Mesothelial cell of epicardium (in vitro differentiated cells): ENCODE data around the gene ALKBH3. TPM values are rescaled to one million over a fixed set of nuclear protein-coding genes. Genes with fewer than 3 reads are reported as not detected.

Experiments used
- DNase-seq, 2 experiments: peaks; one replicate each; pipeline ENCODE4 v3.0.0; 2021; ENCODE audit warnings: low spot score in 2 of 2; ENCODE audit not compliant: unreplicated experiment in 2 of 2
- H3K27ac Mint-ChIP-seq: 2 replicates; pipeline ENCODE4 v1.8.0; 2021; ENCODE audit warnings: mixed read lengths
- H3K27me3 Mint-ChIP-seq: 2 replicates; pipeline ENCODE4 v1.8.0; 2021; ENCODE audit warnings: low read depth, mixed read lengths
- H3K36me3 Mint-ChIP-seq: 2 replicates; pipeline ENCODE4 v1.8.0; 2021; ENCODE audit warnings: mixed read lengths
- H3K4me1 Mint-ChIP-seq: 2 replicates; pipeline ENCODE4 v1.8.0; 2021; ENCODE audit warnings: mixed read lengths
- H3K4me3 Mint-ChIP-seq: 2 replicates; pipeline ENCODE4 v1.8.0; 2021; ENCODE audit warnings: mild to moderate bottlenecking, moderate library complexity, mixed read lengths
- H3K9me3 Mint-ChIP-seq: 2 replicates; pipeline ENCODE4 v1.8.0; 2021; ENCODE audit warnings: mixed read lengths
- total RNA-seq: library from RNA; stranded (reverse); gene quantifications from 3 replicates; pipeline ENCODE4 v1.2.1, GENCODE V29; 2021
- TF ChIP-seq, protein P1 (sequence below): fragments of 200-600 bp; sonication (generic); IDR thresholded peaks from one replicate; pipeline ENCODE4 v1.5.0; 2021; ENCODE audit warnings: antibody characterized with exemption; ENCODE audit not compliant: unreplicated experiment

Gene ALKBH3
- total RNA-seq, 1 donor from 2014 or later, result 24.3 TPM

DNA sequence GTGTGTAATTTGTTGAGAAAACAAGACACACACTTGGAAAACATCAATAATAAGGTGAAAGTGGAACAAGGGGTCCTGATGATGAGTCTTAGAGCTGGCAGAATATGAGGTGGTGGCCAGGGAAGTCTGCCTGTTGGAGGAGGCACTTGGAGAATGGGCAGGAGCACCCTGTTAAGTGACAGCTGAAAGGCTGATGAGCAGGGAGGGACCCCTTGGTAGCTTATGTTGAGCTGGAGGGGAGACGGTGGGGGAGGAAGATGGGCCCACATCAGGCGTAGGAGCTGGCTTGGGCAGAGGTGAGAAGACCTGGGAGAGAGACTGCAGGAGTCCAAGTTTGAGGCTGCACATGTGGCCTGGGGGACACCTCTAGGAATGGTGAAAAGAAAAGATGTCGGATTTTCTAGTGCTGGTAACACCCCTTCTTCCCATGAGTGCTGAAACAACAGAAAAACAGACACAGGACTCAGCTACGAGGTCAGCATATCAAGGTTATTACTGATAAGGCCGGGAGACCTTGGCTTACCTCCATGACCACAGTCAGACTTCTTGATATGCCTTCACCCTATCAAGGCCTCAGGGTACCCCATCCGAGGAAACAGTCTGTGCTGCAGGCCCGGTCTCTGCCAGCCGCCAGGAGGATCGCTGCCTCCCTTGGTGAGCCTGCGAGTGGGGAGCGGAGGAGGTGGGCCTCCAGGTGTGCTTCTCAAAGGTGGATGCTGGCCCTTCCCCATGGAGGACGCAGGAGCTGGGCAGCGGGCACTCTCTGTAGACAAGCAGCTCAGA is 47.5 kb downstream of the ALKBH3 start:
- Mint-ChIP-seq H3K27ac (no peak overlapping the region), H3K4me1 (peaks cover 15% of the 10 kb centered on the region), H3K4me3 (no peak overlapping the region), H3K9me3 (no peaks in the 10 kb centered on the region), H3K27me3 (no peaks in the 10 kb centered on the region), H3K36me3 (no peaks in the 10 kb centered on the region)
- no peak for DNase-seq
- TF ChIP-seq, protein P1, sequence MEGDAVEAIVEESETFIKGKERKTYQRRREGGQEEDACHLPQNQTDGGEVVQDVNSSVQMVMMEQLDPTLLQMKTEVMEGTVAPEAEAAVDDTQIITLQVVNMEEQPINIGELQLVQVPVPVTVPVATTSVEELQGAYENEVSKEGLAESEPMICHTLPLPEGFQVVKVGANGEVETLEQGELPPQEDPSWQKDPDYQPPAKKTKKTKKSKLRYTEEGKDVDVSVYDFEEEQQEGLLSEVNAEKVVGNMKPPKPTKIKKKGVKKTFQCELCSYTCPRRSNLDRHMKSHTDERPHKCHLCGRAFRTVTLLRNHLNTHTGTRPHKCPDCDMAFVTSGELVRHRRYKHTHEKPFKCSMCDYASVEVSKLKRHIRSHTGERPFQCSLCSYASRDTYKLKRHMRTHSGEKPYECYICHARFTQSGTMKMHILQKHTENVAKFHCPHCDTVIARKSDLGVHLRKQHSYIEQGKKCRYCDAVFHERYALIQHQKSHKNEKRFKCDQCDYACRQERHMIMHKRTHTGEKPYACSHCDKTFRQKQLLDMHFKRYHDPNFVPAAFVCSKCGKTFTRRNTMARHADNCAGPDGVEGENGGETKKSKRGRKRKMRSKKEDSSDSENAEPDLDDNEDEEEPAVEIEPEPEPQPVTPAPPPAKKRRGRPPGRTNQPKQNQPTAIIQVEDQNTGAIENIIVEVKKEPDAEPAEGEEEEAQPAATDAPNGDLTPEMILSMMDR, result no peak

DNA sequence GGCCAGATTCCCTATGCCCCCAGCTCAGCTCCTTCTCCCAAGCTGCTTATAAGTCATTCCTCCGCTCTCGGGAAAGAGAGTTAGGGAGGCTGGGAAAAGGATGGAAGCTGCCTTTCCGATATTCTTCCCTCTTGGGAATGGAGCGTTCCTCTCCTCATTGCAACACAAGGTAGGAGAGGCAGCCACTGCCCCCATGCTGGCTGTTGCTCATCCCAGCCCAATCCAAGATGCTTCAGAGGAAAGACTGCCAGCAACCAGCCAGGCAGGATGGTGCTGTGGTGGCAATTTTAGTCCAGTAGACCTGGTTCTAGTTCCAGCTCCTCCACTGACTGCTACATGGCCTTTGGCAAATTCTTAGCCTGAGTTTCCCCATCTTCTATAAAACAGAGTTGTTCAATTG is 48.1 kb downstream of the ALKBH3 start:
- Mint-ChIP-seq H3K27me3 (peaks cover under 1% of the 10 kb centered on the region), H3K9me3 (no peaks in the 10 kb centered on the region), H3K4me3 (no peak overlapping the region), H3K4me1 (peaks cover 9% of the 10 kb centered on the region), H3K27ac (no peak overlapping the region), H3K36me3 (no peaks in the 10 kb centered on the region)
- TF ChIP-seq, protein P1, result no peak
- DNase-seq, result no peak

DNA sequence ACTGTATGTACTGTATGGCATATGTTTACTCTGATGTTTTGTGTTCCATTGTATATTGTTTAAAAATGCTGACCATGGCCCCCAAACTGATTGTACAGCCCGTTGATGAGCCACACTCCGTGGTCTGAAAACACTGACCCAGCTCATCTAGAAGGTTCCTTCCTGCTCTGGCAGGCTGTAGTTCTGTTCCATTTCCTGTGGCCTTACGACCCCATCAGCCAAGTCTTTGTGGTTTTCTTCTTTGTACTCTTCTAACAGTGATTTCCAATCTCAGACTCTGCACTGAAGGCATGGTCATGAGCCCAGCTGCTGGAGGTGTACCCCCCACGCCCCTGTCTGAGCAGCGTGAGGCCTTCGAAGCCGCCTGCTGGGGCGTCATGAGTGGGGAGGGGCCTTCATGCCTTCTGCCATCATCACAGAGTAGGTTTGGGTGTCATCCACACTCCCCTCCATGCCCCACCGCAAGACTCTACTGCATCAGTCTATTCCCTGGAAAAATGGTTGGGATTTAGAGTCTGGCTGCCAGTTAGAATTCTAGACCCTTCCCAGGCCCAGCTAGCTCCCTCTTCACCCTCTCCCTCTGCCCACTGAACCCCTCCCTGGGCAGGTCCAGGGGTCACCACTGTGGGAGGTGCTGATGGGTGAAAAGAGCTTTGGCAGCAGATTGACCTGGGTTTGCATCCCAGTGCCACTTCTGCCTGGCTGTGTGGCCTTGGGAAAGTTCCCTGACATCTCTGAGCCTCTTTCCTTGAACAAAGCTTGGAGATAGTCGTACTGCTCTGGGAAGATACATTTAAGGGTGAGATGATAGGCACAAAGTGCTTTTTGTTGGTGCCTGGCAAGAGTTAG is 50.5 kb downstream of the ALKBH3 start:
- no peak for DNase-seq
- Mint-ChIP-seq H3K27ac (no peak overlapping the region), H3K27me3 (peaks cover 8% of the 10 kb centered on the region), H3K36me3 (no peaks in the 10 kb centered on the region), H3K4me3 (no peak overlapping the region), H3K9me3 (no peaks in the 10 kb centered on the region), H3K4me1 (peaks cover 6% of the 10 kb centered on the region)
- TF ChIP-seq, protein P1, result no peak

DNA sequence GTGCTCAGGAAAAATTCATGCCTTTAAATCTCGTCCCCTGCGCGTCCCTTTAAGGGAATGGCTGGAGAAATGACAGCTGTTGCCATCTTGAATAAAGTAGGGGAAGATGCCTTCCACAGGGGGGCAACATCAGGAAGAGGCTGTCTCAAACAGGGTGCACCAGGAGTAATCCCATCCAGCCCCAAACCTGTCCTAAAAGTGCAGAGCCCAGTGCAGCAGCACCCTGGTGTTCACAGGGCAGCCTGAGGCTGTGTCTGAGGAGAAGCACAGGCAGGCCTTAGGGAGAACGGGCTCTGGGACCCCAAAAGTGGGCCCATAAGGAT is 51.0 kb downstream of the ALKBH3 start:
- TF ChIP-seq, protein P1, result no peak
- no peak for DNase-seq
- Mint-ChIP-seq H3K4me3 (no peak overlapping the region), H3K36me3 (no peaks in the 10 kb centered on the region), H3K4me1 (peaks cover 2% of the 10 kb centered on the region), H3K27me3 (peaks cover 8% of the 10 kb centered on the region), H3K9me3 (no peaks in the 10 kb centered on the region), H3K27ac (no peak overlapping the region)

DNA sequence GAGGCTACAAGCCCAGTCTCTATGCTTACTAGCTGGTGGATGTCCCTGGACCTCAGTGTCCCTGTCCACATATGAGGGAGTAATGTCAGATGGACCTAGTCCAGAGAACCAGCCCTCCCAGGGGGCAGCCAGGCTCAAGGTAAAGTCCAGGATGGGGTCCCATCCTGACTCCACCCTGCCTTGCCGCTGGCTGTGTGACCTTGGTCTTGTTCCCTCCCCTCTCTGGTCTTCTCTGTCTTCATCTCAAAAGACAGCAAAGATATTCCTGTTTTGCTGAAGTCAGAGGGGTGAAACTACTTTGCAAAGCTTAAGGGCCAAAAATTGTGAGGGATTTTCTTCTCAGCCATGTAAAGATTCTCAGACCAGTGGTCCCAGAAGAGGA is 52.6 kb downstream of the ALKBH3 start:
- no peak for DNase-seq
- H3K27ac Mint-ChIP-seq, result no peak overlapping the region
- peaks cover 20% of the 10 kb centered on the region for H3K27me3 Mint-ChIP-seq
- H3K9me3 Mint-ChIP-seq, result no peaks in the 10 kb centered on the region
- H3K36me3 Mint-ChIP-seq, result no peaks in the 10 kb centered on the region
- TF ChIP-seq, protein P1, result no peak
- no peak overlapping the region for H3K4me3 Mint-ChIP-seq
- H3K4me1 Mint-ChIP-seq, result peaks cover 2% of the 10 kb centered on the region
